ENCODE data around the gene SEMA3D. TPM values are rescaled to one million over a fixed set of nuclear protein-coding genes. Genes with fewer than 3 reads are reported as not detected.

The SEMA3D gene
- total and polyA plus RNA-seq, 7 donors = 0.23 to 5.5 (median 2.5) TPM

- Histone ChIP-seq H3K36me3 (no peaks in the 10 kb centered on the region), H3K27me3 (no peaks in the 10 kb centered on the region), H3K9me3 (no peaks in the 10 kb centered on the region), H3K4me1 (no peaks in the 10 kb centered on the region), H3K27ac (no peak overlapping the region), H3K4me3 (no peak overlapping the region)
- TF ChIP-seq POLR2AphosphoS5 (IDR thresholded peaks at IDR 0.05) (no peak), POLR2A (IDR thresholded peaks at IDR 0.05) (no peak), CTCF (IDR thresholded peaks at IDR 0.05) (no peak), EP300 (IDR thresholded peaks at IDR 0.05) (no peak)
- 18 to 73% methylated on average over 3 of the region's 3 CpGs for WGBS, 2 donors
- intact Hi-C loops (cut with DNase I) = no loop called here
- no peak for DNase-seq
These were observed 39.7 kb upstream of the SEMA3D start for GRCh38 chr7:85226361-85227085.

GRCh38 chr7:85224171-85224570, 37.3 kb upstream of the SEMA3D start:
- no peaks in the 10 kb centered on the region for H3K36me3 ChIP-seq
- no peaks in the 10 kb centered on the region for H3K9me3 ChIP-seq
- no peaks in the 10 kb centered on the region for H3K4me1 ChIP-seq
- no peak overlapping the region for H3K4me3 ChIP-seq
- TF ChIP-seq CTCF (IDR thresholded peaks at IDR 0.05) (no peak), POLR2AphosphoS5 (IDR thresholded peaks at IDR 0.05) (no peak), EP300 (IDR thresholded peaks at IDR 0.05) (no peak), POLR2A (IDR thresholded peaks at IDR 0.05) (no peak)
- 68 to 77% methylated on average over 3 of the region's 3 CpGs for WGBS, 2 donors
- no peak overlapping the region for H3K27ac ChIP-seq
- H3K27me3 ChIP-seq = no peaks in the 10 kb centered on the region
- intact Hi-C loops (cut with DNase I) = no loop called here
- DNase-seq = no peak

- Histone ChIP-seq H3K9me3 (no peaks in the 10 kb centered on the region), H3K4me3 (no peak overlapping the region), H3K4me1 (no peaks in the 10 kb centered on the region), H3K36me3 (no peaks in the 10 kb centered on the region), H3K27me3 (no peaks in the 10 kb centered on the region), H3K27ac (no peak overlapping the region)
- TF ChIP-seq POLR2A (IDR thresholded peaks at IDR 0.05) (no peak), POLR2AphosphoS5 (IDR thresholded peaks at IDR 0.05) (no peak), CTCF (IDR thresholded peaks at IDR 0.05) (no peak), EP300 (IDR thresholded peaks at IDR 0.05) (no peak)
- no peak for DNase-seq
- WGBS, 2 donors = 79 to 91% methylated on average over 4 of the region's 4 CpGs
- intact Hi-C loops (cut with DNase I) = no loop called here
These were observed 35.7 kb upstream of the SEMA3D start for GRCh38 chr7:85222522-85222921.

- DNase-seq = no peak
- intact Hi-C loops (cut with DNase I) = no loop called here
These were observed 34.9 kb upstream of the SEMA3D start for GRCh38 chr7:85221796-85222195.

More at GRCh38 chr7:85221796-85222195, 34.9 kb upstream of the SEMA3D start:
- no peaks in the 10 kb centered on the region for H3K36me3 ChIP-seq
- H3K9me3 ChIP-seq = no peaks in the 10 kb centered on the region
- H3K27ac ChIP-seq = no peak overlapping the region
- TF ChIP-seq POLR2AphosphoS5 (IDR thresholded peaks at IDR 0.05) (no peak), CTCF (IDR thresholded peaks at IDR 0.05) (no peak), EP300 (IDR thresholded peaks at IDR 0.05) (no peak), POLR2A (IDR thresholded peaks at IDR 0.05) (no peak)
- H3K27me3 ChIP-seq = no peaks in the 10 kb centered on the region
- no peaks in the 10 kb centered on the region for H3K4me1 ChIP-seq
- no peak overlapping the region for H3K4me3 ChIP-seq

All from sigmoid colon (tissue), 7 donors.